AG09309 (cell line): ENCODE measurements around the gene WDFY4.

ENCODE experiments used
- DNase-seq: peaks from one replicate; pipeline ENCODE4 v3.0.0-alpha.2; 2010; ENCODE audit warnings: low read depth
- H3K4me3 ChIP-seq: 2 replicates; pipeline ENCODE4 v1.5.1; 2011; ENCODE audit warnings: mild to moderate bottlenecking, low read depth, low read length, moderate library complexity; ENCODE audit not compliant: control insufficient read depth
- CTCF ChIP-seq: IDR thresholded peaks from 2 replicates; pipeline ENCODE4 v1.5.1; 2011; ENCODE audit warnings: mild to moderate bottlenecking, low read depth, low read length, inconsistent platforms; ENCODE audit not compliant: insufficient read depth, control insufficient read depth; ENCODE audit errors: missing control alignments

The WDFY4 gene

GRCh38 chr10:48878091-48878490 lies 193.4 kb downstream of the WDFY4 start:
- no peak overlapping the region for H3K4me3 ChIP-seq
- no peak for TF ChIP-seq CTCF

GRCh38 chr10:48879451-48879850 lies 194.8 kb downstream of the WDFY4 start:
- TF ChIP-seq CTCF, result no peak
- DNase-seq, result no peak
- H3K4me3 ChIP-seq, result no peak overlapping the region

More at GRCh38 chr10:48878091-48878490, 193.4 kb downstream of the WDFY4 start:
- DNase-seq, result no peak

GRCh38 chr10:48880016-48880705 lies 195.5 kb downstream of the WDFY4 start:
- no peak overlapping the region for H3K4me3 ChIP-seq
- no peak for DNase-seq

GRCh38 chr10:48881937-48882336 lies 197.3 kb downstream of the WDFY4 start:
- no peak overlapping the region for H3K4me3 ChIP-seq

More at GRCh38 chr10:48880016-48880705, 195.5 kb downstream of the WDFY4 start:
- no peak for TF ChIP-seq CTCF

GRCh38 chr10:48882881-48883280 lies 198.2 kb downstream of the WDFY4 start:
- no peak overlapping the region for H3K4me3 ChIP-seq
- TF ChIP-seq CTCF, result no peak
- no peak for DNase-seq

More at GRCh38 chr10:48881937-48882336, 197.3 kb downstream of the WDFY4 start:
- no peak for TF ChIP-seq CTCF
- no peak for DNase-seq

- DNase-seq, result no peak
- no peak for TF ChIP-seq CTCF
- no peak overlapping the region for H3K4me3 ChIP-seq
These were observed 199.0 kb downstream of the WDFY4 start for GRCh38 chr10:48883701-48884100.
